D721Med (cell line): Measurements from ENCODE around the gene RHAG.
"Not testable (repeated sequence)": the region's sequence is repeated elsewhere in the genome, so short reads cannot be mapped to it uniquely, and the experiment has no call there.

Source experiments
- DNase-seq: peaks from one replicate; pipeline ENCODE4 v3.0.0; 2011; ENCODE audit warnings: low spot score; ENCODE audit not compliant: insufficient read length
- FAIRE-seq: peaks from 2 replicates; lab custom pipeline; 2011; peaks lifted over from hg19 to GRCh38; lab: Jason Lieb, UNC
- CTCF ChIP-seq: IDR thresholded peaks from 2 replicates; pipeline ENCODE4 v1.5.1; 2012; ENCODE audit warnings: mild to moderate bottlenecking, control low read depth; ENCODE audit not compliant: insufficient read depth; ENCODE audit errors: missing control alignments

RHAG gene

GRCh38 chr6:49664817-49665216 is 28.2 kb upstream of the RHAG start:
- DNase-seq (no peak), FAIRE-seq (no peak)
- no peak for TF ChIP-seq CTCF

- not testable (repeated sequence) for FAIRE-seq, DNase-seq
Measured at GRCh38 chr6:49664054-49664453, 27.4 kb upstream of the RHAG start.

- no peak for TF ChIP-seq CTCF
- no peak for FAIRE-seq
- no peak for DNase-seq
Measured at GRCh38 chr6:49662892-49663261, 26.2 kb upstream of the RHAG start.

GRCh38 chr6:49662231-49662891 is 25.7 kb upstream of the RHAG start:
- DNase-seq (no peak), FAIRE-seq (no peak)
- TF ChIP-seq CTCF = no peak

- FAIRE-seq = no peak
- TF ChIP-seq CTCF = no peak
- DNase-seq = no peak
Measured at GRCh38 chr6:49653942-49654341, 17.3 kb upstream of the RHAG start.

GRCh38 chr6:49653438-49653837 is 16.8 kb upstream of the RHAG start:
- FAIRE-seq = no peak
- no peak for TF ChIP-seq CTCF
- DNase-seq = no peak

GRCh38 chr6:49651239-49651638 is 14.6 kb upstream of the RHAG start:
- DNase-seq (no peak), FAIRE-seq (no peak)
- no peak for TF ChIP-seq CTCF

- DNase-seq (no peak), FAIRE-seq (no peak)
Measured at GRCh38 chr6:49649988-49650387, 13.3 kb upstream of the RHAG start.

More at GRCh38 chr6:49649988-49650387, 13.3 kb upstream of the RHAG start:
- TF ChIP-seq CTCF = no peak
